RWPE1 (cell line): Measurements from ENCODE around the gene ARL6.

Experiments
- CTCF ChIA-PET: fragments of 350-600 bp; sonication (Branson Sonifier 250); formaldehyde crosslinking; extraction: SDS; loops from one replicate; lab custom pipeline; 2021; lab: Yijun Ruan, JAX
- POLR2A ChIA-PET: fragments of 400-600 bp; formaldehyde crosslinking; extraction: SDS; loops from one replicate; lab custom pipeline; 2020; ENCODE audit warnings: antibody characterized with exemption; ENCODE audit not compliant: low non-redundant PET; lab: Yijun Ruan, JAX
- DNase-seq: peaks from one replicate; pipeline ENCODE4 v3.0.0; 2012; ENCODE audit warnings: low spot score
- H3K27ac ChIP-seq: fragments of 450-650 bp; 2 replicates; pipeline ENCODE4 v1.5.1; 2017
- CTCF ChIP-seq: fragments of 450-650 bp; conservative IDR thresholded peaks from 2 replicates; pipeline ENCODE4 v1.5.1; 2017; ENCODE audit warnings: low read depth, mild to moderate bottlenecking

The ARL6 gene, protein sequence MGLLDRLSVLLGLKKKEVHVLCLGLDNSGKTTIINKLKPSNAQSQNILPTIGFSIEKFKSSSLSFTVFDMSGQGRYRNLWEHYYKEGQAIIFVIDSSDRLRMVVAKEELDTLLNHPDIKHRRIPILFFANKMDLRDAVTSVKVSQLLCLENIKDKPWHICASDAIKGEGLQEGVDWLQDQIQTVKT

DNA sequence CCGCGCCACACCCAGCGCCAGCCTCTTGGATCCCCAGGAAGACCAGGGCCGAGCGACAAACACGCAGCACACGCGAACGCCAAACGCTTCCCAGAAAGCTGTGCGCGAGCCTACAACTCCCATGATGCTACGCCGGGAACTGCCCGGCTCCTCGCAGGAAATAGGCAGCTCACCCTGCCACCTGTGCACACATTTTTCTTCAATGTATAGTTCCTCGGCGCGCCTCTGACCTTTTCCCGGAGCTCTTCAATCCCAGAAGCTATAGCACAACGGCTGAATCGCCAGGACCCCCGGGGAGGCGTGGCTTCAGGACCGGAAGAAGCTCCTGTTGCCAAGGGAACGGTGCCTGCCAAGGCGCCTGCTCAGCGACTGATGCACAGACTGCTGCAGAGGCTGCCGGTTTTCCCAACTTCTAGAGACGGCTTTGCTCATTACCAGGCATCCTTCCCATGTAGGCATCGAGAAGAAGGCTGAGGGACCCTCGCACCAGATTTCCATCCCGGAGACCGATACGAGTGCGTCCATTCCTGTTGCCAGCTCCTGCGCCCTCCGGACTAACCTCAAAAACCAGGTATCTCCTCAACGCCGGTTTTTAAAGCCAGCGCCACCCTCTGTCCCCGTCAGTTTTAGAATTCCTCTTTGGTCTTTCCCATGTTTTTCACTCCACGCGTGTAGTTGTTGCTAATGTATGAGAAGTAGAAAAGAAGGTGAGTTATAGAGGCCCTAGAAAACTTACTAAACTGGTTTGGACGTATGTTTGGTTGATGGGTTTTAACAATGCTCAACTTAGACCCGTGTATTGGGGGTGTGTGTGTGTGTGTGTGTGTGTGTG lies at the start of gene ARL6:
TSS of gene ARL6 (plus strand) at position 352 of the 832 bp plus-strand sequence. CDS start 3,350 bp downstream, outside the sequence.
- peak; percentile 77 for DNase-seq
- H3K27ac ChIP-seq: peak within 1 kb of the TSS; percentile 86
- ChIA-PET POLR2A (no interaction called here), CTCF (interaction anchor here (0.6 to 0.9 kb wide), 5 partner anchors 9 to 897 kb away, joined by 3 to 6 read pairs (median 3); no protein-coding TSS in a partner anchor)
- 0 out of 2 replicates have a peak, but pooled peaks have one; percentile 13 for TF ChIP-seq CTCF

DNA sequence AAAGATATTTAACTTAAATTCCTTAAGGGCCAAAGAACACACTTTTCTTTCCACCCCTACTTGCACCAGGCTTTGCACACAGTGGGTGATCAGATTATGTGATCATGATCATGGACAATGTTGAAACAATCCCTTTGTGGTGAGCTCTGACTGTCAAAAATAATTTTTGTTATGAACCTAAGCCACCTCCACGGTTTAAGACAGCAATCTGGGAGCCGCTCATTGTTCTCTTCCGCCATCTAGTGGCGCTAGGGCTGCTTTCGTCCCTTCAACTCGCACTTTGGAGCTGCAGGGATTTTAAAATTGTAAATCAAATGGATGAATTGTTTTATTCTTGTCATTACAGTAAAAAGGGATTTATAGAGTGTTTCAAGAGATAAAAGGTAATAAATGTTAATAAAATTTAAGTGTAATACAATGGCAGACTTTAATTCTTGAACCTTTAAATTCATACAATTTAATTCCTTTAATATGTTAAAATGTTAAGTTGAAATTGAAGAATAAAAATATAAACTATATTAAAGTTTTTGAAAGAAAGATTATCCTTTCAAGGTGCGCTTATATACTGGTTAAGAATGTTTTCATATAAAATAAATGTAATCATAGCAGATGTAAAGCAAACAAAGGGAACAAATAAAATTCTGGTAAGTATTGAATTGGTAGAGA lies 45.3 kb upstream of the ARL6 start:
- CTCF ChIA-PET: interaction anchor here (0.5 to 1.4 kb wide), 16 partner anchors 9 to 1387 kb away, joined by 3 to 17 read pairs (median 5); no protein-coding TSS in a partner anchor

DNA sequence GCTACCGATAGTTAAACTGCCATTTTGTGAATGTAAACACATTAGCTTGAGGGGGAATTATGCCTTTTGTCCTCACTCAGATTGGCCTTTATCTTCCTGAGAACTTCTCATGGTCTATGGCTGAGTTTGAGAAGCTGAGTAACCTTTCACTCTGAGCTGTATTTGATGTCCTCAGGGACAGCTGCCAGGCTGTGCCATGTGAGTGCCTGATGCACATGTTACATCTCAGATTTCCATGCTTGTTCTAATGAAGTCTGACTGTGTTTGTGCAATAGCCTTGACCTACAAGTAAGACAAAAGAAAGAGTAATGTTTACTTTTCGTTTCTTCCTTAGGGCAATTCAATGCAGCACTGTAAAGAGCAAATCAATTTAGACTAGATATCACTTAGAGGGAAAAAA lies 44.1 kb upstream of the ARL6 start:
- ChIA-PET CTCF (no interaction called here), POLR2A (no interaction called here)
- no peak overlapping the region for H3K27ac ChIP-seq
- DNase-seq: no peak
- no peak for TF ChIP-seq CTCF

More for the DNA sequence above, 45.3 kb upstream of the ARL6 start:
- POLR2A ChIA-PET: no interaction called here
- no peak overlapping the region for H3K27ac ChIP-seq
- peak; percentile 91 for TF ChIP-seq CTCF
- peak; percentile 60 for DNase-seq

DNA sequence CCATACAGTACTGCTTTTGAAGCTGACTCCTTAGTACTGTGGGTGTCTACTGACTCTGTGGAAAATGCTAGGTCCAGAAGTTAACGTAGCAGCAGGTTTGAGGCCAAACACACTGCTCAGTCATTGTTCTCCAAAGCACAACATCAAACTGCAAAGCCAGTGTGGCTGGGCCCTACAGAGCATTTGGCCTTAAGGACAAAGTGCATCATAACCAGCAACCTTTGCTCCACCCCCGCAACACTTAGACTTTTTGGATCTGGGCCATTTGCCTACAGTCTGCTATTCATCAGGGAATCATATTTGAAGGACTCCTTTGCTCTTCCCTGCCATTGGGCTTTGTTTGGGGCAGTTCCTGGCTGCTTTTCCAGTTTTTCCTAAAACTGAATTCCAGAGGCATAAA lies 43.1 kb upstream of the ARL6 start:
- no peak for DNase-seq
- ChIA-PET POLR2A (no interaction called here), CTCF (no interaction called here)
- H3K27ac ChIP-seq: no peak overlapping the region
- TF ChIP-seq CTCF: no peak

DNA sequence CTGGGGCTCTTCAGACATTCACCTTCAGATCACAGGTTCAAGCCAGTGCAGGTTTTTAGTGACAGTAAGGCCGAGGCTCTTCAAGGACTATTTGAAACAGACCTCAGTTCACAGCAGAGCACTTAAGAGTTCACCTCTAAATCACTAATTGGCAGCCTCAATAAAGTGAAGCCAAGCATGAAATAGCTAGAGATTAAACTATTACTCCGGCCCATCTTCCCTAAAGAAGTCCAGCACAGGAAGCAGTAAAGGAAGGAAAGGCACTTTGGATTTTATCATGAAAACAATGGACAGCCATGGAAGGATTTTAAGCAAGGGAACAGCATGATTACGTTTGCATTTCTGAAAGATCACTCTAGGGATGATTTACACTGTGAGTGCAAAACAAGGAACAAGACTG lies 27.6 kb upstream of the ARL6 start:
- POLR2A ChIA-PET: no interaction called here
- CTCF ChIA-PET: no interaction called here
- no peak for DNase-seq
- no peak for TF ChIP-seq CTCF
- no peak overlapping the region for H3K27ac ChIP-seq

DNA sequence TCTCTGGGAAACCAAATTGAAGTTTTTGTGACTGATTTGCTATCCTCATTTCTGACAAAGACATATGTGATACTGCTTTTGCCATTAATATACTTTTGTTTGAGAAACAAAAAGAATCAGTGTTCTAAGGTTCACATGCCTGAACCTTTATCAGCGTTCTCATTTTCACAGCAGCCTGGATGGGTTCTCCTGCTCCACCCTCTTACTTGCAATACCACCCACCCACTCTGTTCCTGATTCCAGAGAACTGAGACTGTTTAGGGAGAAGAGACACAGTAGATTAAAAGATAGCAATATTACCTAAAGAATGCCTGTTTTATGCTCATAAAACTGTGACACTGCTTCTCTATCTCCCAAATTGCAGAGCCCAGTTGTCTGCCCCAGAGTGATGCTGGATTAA lies 25.8 kb upstream of the ARL6 start:
- TF ChIP-seq CTCF: no peak
- CTCF ChIA-PET: no interaction called here
- POLR2A ChIA-PET: no interaction called here
- H3K27ac ChIP-seq: no peak overlapping the region
- no peak for DNase-seq
